Nephron progenitor cell (in vitro differentiated cells): ENCODE results near the gene GRHL1.
A peak's percentile ranks its signal among the peaks of the same experiment; 100 is the strongest.

ENCODE experiments used
- DNase-seq: peaks from one replicate; pipeline ENCODE4 v3.0.0; 2021
- H3K27ac Mint-ChIP-seq: 2 replicates; pipeline ENCODE4 v1.8.0; 2021; ENCODE audit warnings: mild to moderate bottlenecking, moderate library complexity, mixed read lengths
- H3K27me3 Mint-ChIP-seq: 2 replicates; pipeline ENCODE4 v1.8.0; 2021; ENCODE audit warnings: mild to moderate bottlenecking, low read depth, mixed read lengths; ENCODE audit not compliant: poor library complexity
- H3K36me3 Mint-ChIP-seq: 2 replicates; pipeline ENCODE4 v1.8.0; 2021; ENCODE audit warnings: low read depth, mixed read lengths
- H3K4me1 Mint-ChIP-seq: 2 replicates; pipeline ENCODE4 v1.8.0; 2021; ENCODE audit warnings: mixed read lengths
- H3K4me3 Mint-ChIP-seq: 2 replicates; pipeline ENCODE4 v1.8.0; 2021; ENCODE audit warnings: mild to moderate bottlenecking, moderate library complexity, mixed read lengths
- H3K9me3 Mint-ChIP-seq: 2 replicates; pipeline ENCODE4 v1.8.0; 2021; ENCODE audit warnings: mild to moderate bottlenecking, moderate library complexity, mixed read lengths
- TF ChIP-seq, protein P1 (sequence below): fragments of 200-600 bp; sonication (generic); IDR thresholded peaks from 2 replicates; pipeline ENCODE4 v1.5.0; 2021; ENCODE audit warnings: antibody characterized with exemption

The GRHL1 gene

DNA sequence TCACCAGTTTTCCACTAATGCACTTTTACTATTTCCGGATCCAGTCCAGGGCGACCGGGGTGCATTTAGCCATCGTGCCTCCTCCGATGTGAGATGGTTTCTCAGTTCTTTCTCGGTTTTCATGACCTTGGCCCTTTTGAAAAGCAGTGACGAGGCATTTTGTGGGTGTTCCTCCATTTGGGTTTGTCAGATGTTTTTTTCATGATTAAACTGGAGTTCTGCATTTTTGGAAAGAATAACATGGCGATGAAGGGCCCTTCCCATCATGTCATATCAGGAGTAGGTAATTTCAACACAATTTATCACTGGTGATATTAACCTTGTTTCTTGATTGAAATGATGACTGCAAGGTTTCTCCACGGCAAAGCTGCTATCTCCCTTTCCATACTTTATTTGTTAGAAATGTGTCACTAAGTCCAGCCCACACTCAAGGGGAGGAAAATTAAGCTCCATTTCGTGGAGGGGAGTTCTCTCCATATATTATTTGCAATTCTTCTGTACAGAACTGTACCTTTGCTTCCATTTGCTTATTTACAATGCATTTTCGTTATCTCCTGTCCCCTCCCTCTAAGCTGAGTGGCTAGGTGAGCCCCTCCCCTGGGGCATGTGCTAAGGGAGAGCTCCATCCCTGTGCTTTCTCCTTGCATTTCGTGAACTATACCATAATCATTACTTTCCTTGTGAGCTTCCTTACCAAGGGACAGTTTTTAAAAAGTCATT, 83.0 kb downstream of the GRHL1 start:
- TF ChIP-seq, protein P1, sequence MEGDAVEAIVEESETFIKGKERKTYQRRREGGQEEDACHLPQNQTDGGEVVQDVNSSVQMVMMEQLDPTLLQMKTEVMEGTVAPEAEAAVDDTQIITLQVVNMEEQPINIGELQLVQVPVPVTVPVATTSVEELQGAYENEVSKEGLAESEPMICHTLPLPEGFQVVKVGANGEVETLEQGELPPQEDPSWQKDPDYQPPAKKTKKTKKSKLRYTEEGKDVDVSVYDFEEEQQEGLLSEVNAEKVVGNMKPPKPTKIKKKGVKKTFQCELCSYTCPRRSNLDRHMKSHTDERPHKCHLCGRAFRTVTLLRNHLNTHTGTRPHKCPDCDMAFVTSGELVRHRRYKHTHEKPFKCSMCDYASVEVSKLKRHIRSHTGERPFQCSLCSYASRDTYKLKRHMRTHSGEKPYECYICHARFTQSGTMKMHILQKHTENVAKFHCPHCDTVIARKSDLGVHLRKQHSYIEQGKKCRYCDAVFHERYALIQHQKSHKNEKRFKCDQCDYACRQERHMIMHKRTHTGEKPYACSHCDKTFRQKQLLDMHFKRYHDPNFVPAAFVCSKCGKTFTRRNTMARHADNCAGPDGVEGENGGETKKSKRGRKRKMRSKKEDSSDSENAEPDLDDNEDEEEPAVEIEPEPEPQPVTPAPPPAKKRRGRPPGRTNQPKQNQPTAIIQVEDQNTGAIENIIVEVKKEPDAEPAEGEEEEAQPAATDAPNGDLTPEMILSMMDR: no peak
- Mint-ChIP-seq H3K36me3 (no peaks in the 10 kb centered on the region), H3K4me3 (no peak overlapping the region), H3K27ac (no peak overlapping the region), H3K4me1 (peaks cover 26% of the 10 kb centered on the region), H3K27me3 (peaks cover 9% of the 10 kb centered on the region), H3K9me3 (no peaks in the 10 kb centered on the region)
- DNase-seq: no peak

DNA sequence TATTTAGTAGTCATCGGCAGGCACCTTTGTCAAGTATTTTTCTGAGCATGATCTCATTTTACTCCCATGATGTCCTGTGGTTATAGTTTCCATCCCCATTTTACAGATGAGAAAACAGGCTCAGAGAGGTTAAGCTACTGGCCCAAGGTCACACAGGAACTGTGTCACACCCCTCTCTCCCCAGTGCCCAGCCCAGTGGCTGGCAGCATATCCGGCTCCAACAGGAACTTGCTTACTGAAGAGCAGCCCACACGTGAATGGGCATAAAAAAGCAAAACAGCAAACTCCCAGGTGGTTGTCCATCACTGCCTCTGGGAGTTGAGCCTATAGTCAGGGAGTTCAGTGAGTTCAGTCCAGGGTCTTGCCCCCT, 83.5 kb downstream of the GRHL1 start:
- no peak for DNase-seq
- TF ChIP-seq, protein P1: no peak
- Mint-ChIP-seq H3K27ac (no peak overlapping the region), H3K9me3 (no peaks in the 10 kb centered on the region), H3K36me3 (no peaks in the 10 kb centered on the region), H3K27me3 (peaks cover 13% of the 10 kb centered on the region), H3K4me3 (no peak overlapping the region), H3K4me1 (peaks cover 25% of the 10 kb centered on the region)

DNA sequence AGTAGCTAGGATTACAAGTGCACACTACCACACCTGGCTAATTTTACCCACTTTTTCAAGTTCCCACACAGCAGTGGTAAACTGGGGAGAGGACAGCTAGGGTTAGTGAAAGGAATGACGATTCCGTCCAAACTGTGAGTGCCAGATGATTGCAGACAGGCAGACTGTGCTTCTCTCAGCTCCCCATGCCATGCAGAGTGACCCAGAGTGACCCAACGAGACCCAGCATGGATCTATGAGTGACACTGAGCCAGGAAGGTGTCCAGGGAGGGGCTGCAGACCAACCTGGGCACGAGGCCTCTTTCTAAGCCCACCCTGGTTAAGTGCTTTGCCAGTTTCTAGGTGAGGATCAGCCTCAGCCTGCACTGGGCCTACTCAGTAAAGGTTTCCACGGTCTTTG, 84.1 kb downstream of the GRHL1 start:
- Mint-ChIP-seq H3K4me1 (peaks cover 25% of the 10 kb centered on the region), H3K4me3 (no peak overlapping the region), H3K27me3 (peaks cover 19% of the 10 kb centered on the region), H3K9me3 (no peaks in the 10 kb centered on the region), H3K27ac (no peak overlapping the region), H3K36me3 (peaks cover 2% of the 10 kb centered on the region)
- TF ChIP-seq, protein P1: no peak
- DNase-seq: no peak

DNA sequence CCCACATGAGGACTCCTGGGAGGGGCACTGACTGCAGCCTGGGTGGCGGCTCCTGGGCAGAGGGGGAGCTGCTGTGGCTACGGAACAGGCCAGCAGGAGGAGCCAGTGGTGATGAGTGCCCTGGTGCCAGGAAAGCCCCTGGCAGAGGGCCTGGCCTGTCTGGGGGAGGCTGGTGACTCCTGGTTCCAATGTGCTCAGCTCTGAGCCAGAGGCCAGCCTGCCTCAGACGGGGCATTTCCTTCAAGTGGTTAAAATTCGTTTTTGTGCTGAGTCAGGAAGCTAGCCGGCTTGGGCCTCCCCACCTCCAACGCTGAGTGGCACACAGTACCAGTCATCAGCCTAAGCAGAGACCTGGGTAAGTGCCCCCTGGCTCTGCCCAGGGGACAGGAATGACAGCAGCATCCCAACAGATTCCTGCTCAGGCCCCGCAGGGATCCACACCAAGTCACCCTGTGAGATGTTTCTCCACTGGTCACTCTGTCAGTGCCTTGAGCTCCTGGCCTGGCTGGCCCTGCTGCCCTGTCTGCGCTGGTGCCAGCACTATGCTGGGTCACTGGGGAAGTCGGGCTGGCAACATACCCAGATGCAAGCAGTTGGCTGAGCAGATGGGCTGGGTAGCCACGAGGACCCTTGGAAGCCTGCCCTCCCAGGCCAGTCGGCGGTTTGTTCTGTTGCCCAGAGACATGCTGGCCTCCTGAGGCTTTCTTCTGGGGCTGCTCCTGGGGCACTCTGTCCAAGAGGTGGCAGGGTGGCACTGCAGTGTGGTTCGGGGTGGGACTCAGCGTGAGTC, 84.8 kb downstream of the GRHL1 start:
- H3K4me1 Mint-ChIP-seq: peaks cover 25% of the 10 kb centered on the region
- no peaks in the 10 kb centered on the region for H3K9me3 Mint-ChIP-seq
- H3K36me3 Mint-ChIP-seq: peaks cover 5% of the 10 kb centered on the region
- DNase-seq: no peak
- TF ChIP-seq, protein P1: peak; percentile 26
- H3K27ac Mint-ChIP-seq: no peak overlapping the region
- peaks cover 23% of the 10 kb centered on the region for H3K27me3 Mint-ChIP-seq
- H3K4me3 Mint-ChIP-seq: no peak overlapping the region

DNA sequence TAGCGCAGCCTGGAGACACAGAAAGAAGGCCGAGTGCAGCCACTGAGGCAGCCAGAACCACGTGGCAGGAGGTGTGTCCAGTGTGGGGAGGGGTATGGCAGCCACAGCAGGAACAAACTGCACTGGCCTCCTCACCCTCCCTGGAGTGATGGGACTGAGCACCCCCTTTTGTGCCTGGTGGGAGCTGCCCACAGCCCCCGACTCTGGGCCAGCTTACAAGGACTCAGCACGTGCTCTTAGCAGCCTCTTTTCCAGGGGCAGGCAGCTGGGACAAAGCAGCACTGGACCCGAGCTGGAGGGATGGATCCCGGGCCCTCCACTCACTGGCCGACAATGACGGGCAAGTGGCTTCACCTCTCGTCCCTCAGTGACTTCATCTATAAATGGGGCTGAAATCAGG, 86.6 kb downstream of the GRHL1 start:
- Mint-ChIP-seq H3K9me3 (no peaks in the 10 kb centered on the region), H3K27me3 (peaks cover 28% of the 10 kb centered on the region), H3K36me3 (peaks cover 5% of the 10 kb centered on the region), H3K27ac (no peak overlapping the region), H3K4me3 (no peak overlapping the region), H3K4me1 (peaks cover 41% of the 10 kb centered on the region)
- TF ChIP-seq, protein P1: no peak
- DNase-seq: no peak
